ENCODE data around the gene ARHGAP22. TPM values are rescaled to one million over a fixed set of nuclear protein-coding genes. Genes with fewer than 3 reads are reported as not detected.

The ARHGAP22 gene
- total RNA-seq, 1 donor from 2014 or later = 6.2 TPM

DNA sequence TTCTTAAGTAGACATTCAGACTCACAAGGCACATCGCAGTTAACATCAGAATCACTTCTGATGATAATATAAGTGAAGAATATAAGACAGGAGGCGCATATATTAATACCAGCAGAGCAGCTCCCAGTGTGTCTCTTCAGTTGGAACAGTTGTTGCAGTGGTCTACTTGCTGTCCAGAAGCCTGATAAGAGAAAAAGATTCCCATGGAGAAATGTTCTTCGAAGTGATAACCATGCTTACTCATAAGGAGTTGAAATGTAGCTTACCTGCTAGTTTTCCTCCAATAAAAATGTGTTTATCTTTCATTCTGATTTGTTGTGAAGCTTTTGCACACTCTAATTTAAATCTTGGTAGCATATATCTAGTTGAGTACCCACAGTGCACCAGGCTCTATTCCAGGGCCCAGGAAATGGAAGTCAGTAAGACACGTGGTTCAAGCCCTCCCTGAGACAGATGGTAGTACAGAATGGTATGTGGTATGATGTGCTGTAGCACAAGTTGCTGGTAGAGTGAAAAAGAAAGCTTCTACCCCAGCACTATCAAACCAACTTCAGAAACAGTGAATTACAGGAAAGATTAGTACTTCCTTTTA, 174.4 kb downstream of the ARHGAP22 start:
- no peak overlapping the region for H3K4me3 Mint-ChIP-seq (ENCODE audit: unreplicated experiment)
- H3K4me1 Mint-ChIP-seq (ENCODE audit: low read depth, unreplicated experiment) = peaks cover 3% of the 10 kb centered on the region
- no peak overlapping the region for H3K27ac Mint-ChIP-seq (ENCODE audit: unreplicated experiment)

GRCh38 chr10:48429309-48429708, 175.6 kb downstream of the ARHGAP22 start:
- Mint-ChIP-seq H3K9me3 (ENCODE audit: unreplicated experiment) (no peaks in the 10 kb centered on the region), H3K27ac (ENCODE audit: unreplicated experiment) (no peak overlapping the region), H3K4me3 (ENCODE audit: unreplicated experiment) (no peak overlapping the region), H3K36me3 (ENCODE audit: low read depth, unreplicated experiment) (peaks cover 6% of the 10 kb centered on the region), H3K4me1 (ENCODE audit: low read depth, unreplicated experiment) (peaks cover 5% of the 10 kb centered on the region), H3K27me3 (ENCODE audit: low read depth, unreplicated experiment) (no peaks in the 10 kb centered on the region)
- Histone ChIP-seq H3K36me3 (ENCODE audit: insufficient read depth, low read length) (peaks cover 17% of the 10 kb centered on the region), H3K4me3 (ENCODE audit: insufficient read depth, low read depth, low read length) (no peak overlapping the region), H3K9ac (ENCODE audit: low read length) (no peak overlapping the region), H3K27ac (ENCODE audit: low read depth, low read length) (no peak overlapping the region), H3K27me3 (ENCODE audit: insufficient read depth, low read length) (no peaks in the 10 kb centered on the region), H3K9me3 (ENCODE audit: insufficient read depth, low read depth, low read length) (no peaks in the 10 kb centered on the region), H3K4me1 (ENCODE audit: insufficient read depth, low read length) (no peaks in the 10 kb centered on the region), H3K79me2 (ENCODE audit: insufficient read depth, low read length) (no peaks in the 10 kb centered on the region), H3K4me2 (ENCODE audit: low read length) (no peak overlapping the region), H4K20me1 (ENCODE audit: insufficient read depth, low read length) (no peaks in the 10 kb centered on the region), H2AFZ (ENCODE audit: low read depth, low read length) (no peak overlapping the region)
- DNase-seq (ENCODE audit: low read depth) (no peak), FAIRE-seq (peak; percentile 26)
- no peak for TF ChIP-seq EZH2 (IDR thresholded peaks at IDR 0.05; ENCODE audit: insufficient read depth, low read length)
- TF ChIP-seq, protein P1, sequence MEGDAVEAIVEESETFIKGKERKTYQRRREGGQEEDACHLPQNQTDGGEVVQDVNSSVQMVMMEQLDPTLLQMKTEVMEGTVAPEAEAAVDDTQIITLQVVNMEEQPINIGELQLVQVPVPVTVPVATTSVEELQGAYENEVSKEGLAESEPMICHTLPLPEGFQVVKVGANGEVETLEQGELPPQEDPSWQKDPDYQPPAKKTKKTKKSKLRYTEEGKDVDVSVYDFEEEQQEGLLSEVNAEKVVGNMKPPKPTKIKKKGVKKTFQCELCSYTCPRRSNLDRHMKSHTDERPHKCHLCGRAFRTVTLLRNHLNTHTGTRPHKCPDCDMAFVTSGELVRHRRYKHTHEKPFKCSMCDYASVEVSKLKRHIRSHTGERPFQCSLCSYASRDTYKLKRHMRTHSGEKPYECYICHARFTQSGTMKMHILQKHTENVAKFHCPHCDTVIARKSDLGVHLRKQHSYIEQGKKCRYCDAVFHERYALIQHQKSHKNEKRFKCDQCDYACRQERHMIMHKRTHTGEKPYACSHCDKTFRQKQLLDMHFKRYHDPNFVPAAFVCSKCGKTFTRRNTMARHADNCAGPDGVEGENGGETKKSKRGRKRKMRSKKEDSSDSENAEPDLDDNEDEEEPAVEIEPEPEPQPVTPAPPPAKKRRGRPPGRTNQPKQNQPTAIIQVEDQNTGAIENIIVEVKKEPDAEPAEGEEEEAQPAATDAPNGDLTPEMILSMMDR (IDR thresholded peaks at IDR 0.05; ENCODE audit: insufficient read depth, low read depth, low read length) = no peak

More for the DNA sequence above, 174.4 kb downstream of the ARHGAP22 start:
- TF ChIP-seq EZH2 (IDR thresholded peaks at IDR 0.05; ENCODE audit: insufficient read depth, low read length) = no peak
- TF ChIP-seq, protein P1 (IDR thresholded peaks at IDR 0.05; ENCODE audit: insufficient read depth, low read depth, low read length) = no peak
- Histone ChIP-seq H3K27me3 (ENCODE audit: insufficient read depth, low read length) (no peaks in the 10 kb centered on the region), H3K79me2 (ENCODE audit: insufficient read depth, low read length) (no peaks in the 10 kb centered on the region), H2AFZ (ENCODE audit: low read depth, low read length) (no peak overlapping the region), H4K20me1 (ENCODE audit: insufficient read depth, low read length) (no peaks in the 10 kb centered on the region), H3K4me3 (ENCODE audit: insufficient read depth, low read depth, low read length) (no peak overlapping the region), H3K4me1 (ENCODE audit: insufficient read depth, low read length) (no peaks in the 10 kb centered on the region), H3K27ac (ENCODE audit: low read depth, low read length) (no peak overlapping the region), H3K36me3 (ENCODE audit: insufficient read depth, low read length) (peaks cover 17% of the 10 kb centered on the region), H3K9me3 (ENCODE audit: insufficient read depth, low read depth, low read length) (no peaks in the 10 kb centered on the region), H3K4me2 (ENCODE audit: low read length) (no peak overlapping the region), H3K9ac (ENCODE audit: low read length) (no peak overlapping the region)
- FAIRE-seq (no peak), DNase-seq (ENCODE audit: low read depth) (no peak)
- H3K36me3 Mint-ChIP-seq (ENCODE audit: low read depth, unreplicated experiment) = peaks cover 6% of the 10 kb centered on the region
- H3K9me3 Mint-ChIP-seq (ENCODE audit: unreplicated experiment) = no peaks in the 10 kb centered on the region
- H3K27me3 Mint-ChIP-seq (ENCODE audit: low read depth, unreplicated experiment) = no peaks in the 10 kb centered on the region

DNA sequence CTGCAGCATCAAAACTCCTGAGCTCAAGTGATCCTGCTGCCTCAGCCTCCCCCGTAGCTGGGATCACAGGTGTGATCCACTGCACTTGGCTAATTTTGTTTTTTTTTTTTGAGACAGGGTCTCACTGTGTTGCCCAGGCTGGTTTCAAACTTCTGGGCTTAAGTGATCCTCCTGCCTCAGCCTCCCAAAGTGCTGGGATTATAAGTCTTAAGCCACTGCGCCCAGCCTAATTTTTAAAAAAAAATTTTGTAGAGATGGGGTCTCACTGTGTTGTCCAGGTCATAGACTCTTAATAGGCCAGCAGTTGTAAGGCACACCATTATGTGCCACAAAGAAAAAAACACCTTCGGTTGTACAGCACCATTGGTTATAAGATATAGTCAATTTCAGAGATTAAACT, 176.0 kb downstream of the ARHGAP22 start:
- Mint-ChIP-seq H3K27ac (ENCODE audit: unreplicated experiment) (no peak overlapping the region), H3K36me3 (ENCODE audit: low read depth, unreplicated experiment) (peaks cover 6% of the 10 kb centered on the region), H3K4me3 (ENCODE audit: unreplicated experiment) (no peak overlapping the region), H3K9me3 (ENCODE audit: unreplicated experiment) (no peaks in the 10 kb centered on the region), H3K27me3 (ENCODE audit: low read depth, unreplicated experiment) (no peaks in the 10 kb centered on the region), H3K4me1 (ENCODE audit: low read depth, unreplicated experiment) (peaks cover 5% of the 10 kb centered on the region)
- H3K27ac ChIP-seq (ENCODE audit: low read depth, low read length) = no peak overlapping the region
- no peaks in the 10 kb centered on the region for H3K79me2 ChIP-seq (ENCODE audit: insufficient read depth, low read length)
- no peak overlapping the region for H3K9ac ChIP-seq (ENCODE audit: low read length)
- no peak overlapping the region for H3K4me2 ChIP-seq (ENCODE audit: low read length)
- no peaks in the 10 kb centered on the region for H3K4me1 ChIP-seq (ENCODE audit: insufficient read depth, low read length)
- H3K36me3 ChIP-seq (ENCODE audit: insufficient read depth, low read length) = peaks cover 17% of the 10 kb centered on the region
- no peaks in the 10 kb centered on the region for H3K9me3 ChIP-seq (ENCODE audit: insufficient read depth, low read depth, low read length)
- no peak overlapping the region for H3K4me3 ChIP-seq (ENCODE audit: insufficient read depth, low read depth, low read length)
- DNase-seq (ENCODE audit: low read depth) (no peak), FAIRE-seq (no peak)
- H2AFZ ChIP-seq (ENCODE audit: low read depth, low read length) = no peak overlapping the region
- no peaks in the 10 kb centered on the region for H3K27me3 ChIP-seq (ENCODE audit: insufficient read depth, low read length)
- no peak for TF ChIP-seq EZH2 (IDR thresholded peaks at IDR 0.05; ENCODE audit: insufficient read depth, low read length)
- TF ChIP-seq, protein P1 (IDR thresholded peaks at IDR 0.05; ENCODE audit: insufficient read depth, low read depth, low read length) = no peak
- H4K20me1 ChIP-seq (ENCODE audit: insufficient read depth, low read length) = peaks cover 1% of the 10 kb centered on the region

Measured in astrocyte (in vitro differentiated cells and primary cell).